GM15510 (cell line): ENCODE data around the gene IRAK4.

ENCODE experiments used
- POLR2A ChIP-seq: IDR thresholded peaks from 3 replicates; pipeline ENCODE4 v1.6.1; 2011; ENCODE audit warnings: borderline replicate concordance; ENCODE audit not compliant: insufficient read length; ENCODE audit errors: extremely low read depth

IRAK4 gene

DNA sequence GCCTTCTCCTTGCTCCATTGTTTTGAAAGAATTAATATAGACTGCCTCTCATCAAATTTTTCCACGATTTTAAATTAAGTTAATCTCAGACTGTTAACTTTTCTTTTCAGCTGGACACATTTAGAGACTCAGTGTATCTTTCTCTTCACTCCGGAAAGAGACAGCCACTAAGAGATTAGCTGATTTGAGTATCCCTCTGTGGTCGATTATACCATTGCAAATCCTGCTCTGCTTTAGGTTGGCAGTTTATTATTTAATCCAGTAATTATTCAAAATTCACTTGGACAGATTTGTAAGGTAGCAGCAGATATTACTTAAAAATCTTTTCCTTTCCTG lies 48.0 kb downstream of the IRAK4 start:
- no peak for TF ChIP-seq POLR2A

DNA sequence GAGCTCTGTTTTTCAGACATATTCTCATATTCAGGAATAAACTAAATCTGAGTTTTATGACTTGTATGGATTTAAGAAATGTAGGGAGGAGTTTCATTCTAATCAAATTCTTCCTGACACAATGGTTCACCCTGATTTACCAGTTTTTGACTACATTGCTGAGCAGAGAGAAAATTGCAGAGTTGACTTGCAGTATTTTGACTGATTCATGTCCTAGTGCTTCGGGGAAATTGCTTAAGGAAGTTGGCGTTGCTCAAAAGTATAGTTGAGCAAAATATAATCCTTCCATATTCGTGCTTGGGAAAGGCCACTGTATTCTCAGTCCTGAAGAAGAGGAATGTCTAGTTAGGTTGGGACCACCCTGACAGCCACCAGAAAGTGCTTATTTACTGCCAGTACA lies 48.6 kb downstream of the IRAK4 start:
- TF ChIP-seq POLR2A: no peak

- TF ChIP-seq POLR2A: no peak
These were observed 53.3 kb downstream of the IRAK4 start for GRCh38 chr12:43812057-43812456.

DNA sequence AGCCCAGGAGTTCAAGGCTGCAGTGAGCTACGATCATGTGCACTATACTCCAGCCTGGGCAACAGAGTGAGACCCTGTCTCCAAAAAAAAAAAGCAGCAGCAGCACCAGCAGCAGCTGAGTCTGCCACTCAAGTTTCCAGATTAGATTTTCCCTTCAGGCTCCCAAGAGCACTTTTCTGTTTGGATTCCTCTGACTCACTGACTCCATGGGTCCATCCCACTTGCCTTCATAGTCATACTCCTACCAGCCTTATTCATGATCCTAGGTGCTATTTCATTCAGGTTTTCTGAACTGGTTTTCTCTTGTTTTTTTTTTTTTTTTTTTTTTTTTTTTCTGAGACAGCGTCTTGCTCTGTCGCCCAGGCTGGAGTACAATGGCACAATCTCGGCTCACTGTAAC lies 54.2 kb downstream of the IRAK4 start:
- no peak for TF ChIP-seq POLR2A

- no peak for TF ChIP-seq POLR2A
These were observed 56.7 kb downstream of the IRAK4 start for GRCh38 chr12:43815416-43815815.

GRCh38 chr12:43816168-43816567 lies 57.4 kb downstream of the IRAK4 start:
- no peak for TF ChIP-seq POLR2A

DNA sequence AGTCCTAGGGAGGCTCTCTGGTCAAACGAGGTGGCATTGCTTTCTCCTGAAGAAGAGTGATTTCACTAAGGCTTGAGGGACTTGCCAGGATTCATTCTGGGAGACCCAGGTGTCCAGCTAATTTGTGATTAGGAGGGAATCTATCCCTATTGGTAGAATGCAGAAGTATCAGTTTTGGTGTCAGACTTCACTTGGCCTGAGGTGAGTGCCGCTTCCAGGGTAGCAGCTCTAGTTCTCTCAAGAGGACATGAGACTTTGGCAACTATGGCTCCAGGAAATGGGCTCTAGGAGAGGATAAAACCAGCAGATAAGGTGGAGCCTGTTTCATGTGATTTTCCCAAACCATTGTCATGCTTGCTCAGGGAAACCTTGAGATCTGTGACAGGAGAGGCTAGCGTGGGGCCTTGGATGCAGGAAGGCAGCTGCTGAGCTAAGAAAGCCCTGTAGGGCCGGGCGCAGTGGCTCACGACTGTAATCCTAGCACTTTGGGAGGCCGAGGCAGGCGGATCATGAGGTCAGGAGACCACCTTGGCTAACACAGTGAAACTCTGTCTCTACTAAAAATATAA lies 65.5 kb downstream of the IRAK4 start:
- TF ChIP-seq POLR2A: no peak

- no peak for TF ChIP-seq POLR2A
These were observed 67.9 kb downstream of the IRAK4 start for GRCh38 chr12:43826681-43827080.

DNA sequence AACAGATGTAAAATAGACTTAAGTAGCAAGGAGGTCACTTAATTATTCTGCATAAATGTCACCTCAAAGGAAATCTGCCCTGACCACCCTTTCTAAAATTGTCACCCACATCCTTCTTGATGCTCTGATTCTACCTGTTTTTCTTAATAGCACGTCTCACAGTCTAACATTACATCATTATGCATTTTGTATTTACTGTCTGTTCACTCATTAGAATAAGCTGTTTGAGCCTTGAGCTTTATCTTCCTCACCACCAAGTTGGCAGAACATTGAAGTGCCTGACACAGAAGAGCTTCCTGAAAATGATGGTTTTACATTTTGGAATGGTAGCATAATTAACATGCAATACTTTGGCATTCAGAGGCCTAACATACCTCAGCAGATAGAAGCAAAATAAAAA lies 68.3 kb downstream of the IRAK4 start:
- TF ChIP-seq POLR2A: no peak

DNA sequence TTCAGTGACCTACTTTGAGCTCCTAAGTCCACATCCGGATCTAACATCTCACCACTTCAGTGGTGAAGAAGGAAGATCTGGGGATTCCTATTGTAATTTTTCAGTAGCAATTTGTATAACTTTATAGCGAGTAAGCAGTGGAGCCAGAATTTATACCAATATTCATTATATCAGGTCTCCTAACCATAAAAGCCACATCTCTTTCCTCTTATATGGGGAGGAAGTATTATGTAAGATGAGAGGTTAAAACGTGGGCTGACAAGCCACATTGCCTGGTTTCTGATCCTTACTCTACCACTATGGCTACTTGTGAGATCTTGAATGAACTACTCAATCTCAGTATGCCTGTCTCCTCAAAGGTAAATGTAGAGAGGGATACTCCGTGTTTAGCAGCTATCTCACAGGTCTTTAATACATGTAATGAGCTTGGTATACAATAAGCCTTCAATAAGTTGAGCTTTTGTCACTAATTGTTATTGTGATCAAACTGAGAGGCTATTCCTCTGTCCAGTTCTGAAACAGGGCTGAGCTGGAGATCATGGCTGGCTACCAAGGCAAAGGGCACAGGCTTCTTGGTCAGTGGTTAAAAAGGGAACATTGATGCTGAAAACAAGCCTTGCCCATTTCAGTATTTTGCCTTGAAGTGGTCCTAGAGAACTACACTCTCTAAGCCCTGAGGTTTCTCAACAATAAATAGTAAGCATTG lies 73.9 kb downstream of the IRAK4 start:
- no peak for TF ChIP-seq POLR2A

GRCh38 chr12:43835264-43835655 lies 76.5 kb downstream of the IRAK4 start:
- TF ChIP-seq POLR2A: no peak

- peak; percentile 62 for TF ChIP-seq POLR2A
These were observed 77.1 kb downstream of the IRAK4 start, which contains the start of gene TMEM117 for GRCh38 chr12:43835656-43836474. Gene TMEM117 (plus strand): TSS chr12:43836081.

- TF ChIP-seq POLR2A: no peak
These were observed 77.8 kb downstream of the IRAK4 start for GRCh38 chr12:43836475-43836989.
